GM23338 (cell line): Measurements from ENCODE around the gene TMEM143. TPM values are rescaled to one million over a fixed set of nuclear protein-coding genes. Genes with fewer than 3 reads are reported as not detected.

Experiments
- ATAC-seq: fragments of 200-7000 bp; cut with Tn5 transposase; 3 replicates; pipeline ENCODE4 v1.9.1; 2020
- DNase-seq: peaks from one replicate; pipeline ENCODE4 v3.0.0-alpha.2; 2015; ENCODE audit warnings: low spot score
- H2AFZ ChIP-seq: fragments of 200-600 bp; sonication (generic); 2 replicates; pipeline ENCODE4 v1.8.0; 2016; ENCODE audit warnings: antibody characterized with exemption, mild to moderate bottlenecking, moderate library complexity
- H3F3A ChIP-seq: fragments of 200-600 bp; sonication (generic); replicated peaks from 2 replicates; pipeline ENCODE4 v1.8.0; 2017; ENCODE audit warnings: antibody characterized with exemption, mixed run types, low read depth
- H3K27ac ChIP-seq: fragments of 200-600 bp; sonication (generic); 2 replicates; pipeline ENCODE4 v1.6.1; 2016; ENCODE audit warnings: low read depth
- H3K27me3 ChIP-seq: fragments of 200-600 bp; sonication (generic); 2 replicates; pipeline ENCODE4 v1.8.0; 2016; ENCODE audit warnings: mild to moderate bottlenecking, mixed run types, moderate library complexity; ENCODE audit not compliant: insufficient read depth
- H3K36me3 ChIP-seq: fragments of 200-600 bp; sonication (generic); 2 replicates; pipeline ENCODE4 v1.8.0; 2016; ENCODE audit warnings: mild to moderate bottlenecking; ENCODE audit not compliant: insufficient read depth
- H3K4me1 ChIP-seq: fragments of 200-600 bp; sonication (generic); 2 replicates; pipeline ENCODE4 v1.8.0; 2016; ENCODE audit warnings: mild to moderate bottlenecking, moderate library complexity; ENCODE audit not compliant: insufficient read depth
- H3K4me2 ChIP-seq: fragments of 200-600 bp; sonication (generic); 2 replicates; pipeline ENCODE4 v1.7.1; 2017; ENCODE audit warnings: mixed run types
- H3K4me3 ChIP-seq: fragments of 200-600 bp; sonication (generic); 2 replicates; pipeline ENCODE4 v1.6.1; 2016; ENCODE audit warnings: mixed run types
- H3K79me2 ChIP-seq: fragments of 200-600 bp; sonication (generic); replicated peaks from 2 replicates; pipeline ENCODE4 v1.8.0; 2017; ENCODE audit warnings: mild to moderate bottlenecking; ENCODE audit not compliant: insufficient read depth
- H3K9me2 ChIP-seq: fragments of 200-600 bp; sonication (generic); 2 replicates; pipeline ENCODE4 v1.8.0; 2017; ENCODE audit not compliant: insufficient read depth
- H4K20me1 ChIP-seq: fragments of 200-600 bp; sonication (generic); replicated peaks from 2 replicates; pipeline ENCODE4 v1.8.0; 2017; ENCODE audit warnings: mild to moderate bottlenecking; ENCODE audit not compliant: insufficient read depth
- H3K27ac Mint-ChIP-seq: 2 replicates; pipeline ENCODE4 v1.8.0; 2020; ENCODE audit warnings: inconsistent platforms, mild to moderate bottlenecking, moderate library complexity, mixed read lengths
- H3K27me3 Mint-ChIP-seq: 3 replicates; pipeline ENCODE4 v1.8.0; 2022; ENCODE audit warnings: low read depth, mild to moderate bottlenecking, moderate library complexity, mixed read lengths, inconsistent platforms; ENCODE audit not compliant: insufficient read depth, poor library complexity
- H3K36me3 Mint-ChIP-seq: 3 replicates; pipeline ENCODE4 v1.8.0; 2021; ENCODE audit warnings: low read depth, mild to moderate bottlenecking, inconsistent platforms, moderate library complexity, mixed read lengths
- H3K4me1 Mint-ChIP-seq: 3 replicates; pipeline ENCODE4 v1.8.0; 2020; ENCODE audit warnings: mild to moderate bottlenecking, inconsistent platforms, mixed read lengths
- H3K4me3 Mint-ChIP-seq: 3 replicates; pipeline ENCODE4 v1.8.0; 2021; ENCODE audit warnings: moderate library complexity, mild to moderate bottlenecking, inconsistent platforms, mixed read lengths
- H3K9me3 Mint-ChIP-seq: 3 replicates; pipeline ENCODE4 v1.8.0; 2020; ENCODE audit warnings: moderate library complexity, mild to moderate bottlenecking, inconsistent platforms, mixed read lengths
- CREB1 ChIP-seq: fragments of 250-450 bp; sonication (Bioruptor Pico); IDR thresholded peaks from 2 replicates; pipeline ENCODE4 v1.5.0; 2020; ENCODE audit warnings: low read depth, mild to moderate bottlenecking, moderate library complexity
- ETS1 ChIP-seq: IDR thresholded peaks from 2 replicates; pipeline ENCODE4 v1.6.1; 2016; ENCODE audit warnings: antibody characterized with exemption
- EZH2 ChIP-seq: fragments of 200-600 bp; sonication (generic); IDR thresholded peaks from one replicate; pipeline ENCODE4 v1.8.0; 2017; ENCODE audit warnings: antibody characterized with exemption, mild to moderate bottlenecking, low read depth; ENCODE audit not compliant: unreplicated experiment
- EZH2phosphoT487 ChIP-seq: fragments of 200-600 bp; sonication (generic); IDR thresholded peaks from one replicate; pipeline ENCODE4 v1.8.1; 2018; ENCODE audit warnings: antibody characterized with exemption; ENCODE audit not compliant: unreplicated experiment
- JUNB ChIP-seq: IDR thresholded peaks from one replicate; pipeline ENCODE4 v1.6.1; 2016; ENCODE audit warnings: antibody characterized with exemption; ENCODE audit not compliant: unreplicated experiment
- NANOG ChIP-seq: IDR thresholded peaks from 2 replicates; pipeline ENCODE4 v1.6.1; 2016; ENCODE audit warnings: antibody characterized with exemption, borderline replicate concordance
- POLR2AphosphoS5 ChIP-seq: IDR thresholded peaks from 2 replicates; pipeline ENCODE4 v1.6.1; 2016; ENCODE audit warnings: antibody characterized with exemption, low read depth
- REST ChIP-seq: IDR thresholded peaks from one replicate; pipeline ENCODE4 v1.6.1; 2018; ENCODE audit warnings: antibody characterized with exemption; ENCODE audit not compliant: unreplicated experiment
- STAT1 ChIP-seq: IDR thresholded peaks from one replicate; pipeline ENCODE4 v1.6.1; 2016; ENCODE audit warnings: antibody characterized with exemption; ENCODE audit not compliant: unreplicated experiment
- ZNF114 ChIP-seq: fragments of 250-450 bp; sonication (Bioruptor Pico); IDR thresholded peaks from 2 replicates; pipeline ENCODE4 v1.5.0; 2020; ENCODE audit warnings: mild to moderate bottlenecking, moderate library complexity
- ZNF331 ChIP-seq: fragments of 250-450 bp; sonication (Bioruptor Pico); IDR thresholded peaks from 2 replicates; pipeline ENCODE4 v1.5.0; 2020; ENCODE audit warnings: low read depth, mild to moderate bottlenecking, moderate library complexity
- ZNF462 ChIP-seq: fragments of 250-450 bp; sonication (Bioruptor Pico); IDR thresholded peaks from 2 replicates; pipeline ENCODE4 v1.5.0; 2020; ENCODE audit warnings: mild to moderate bottlenecking, moderate library complexity
- polyA plus RNA-seq: library from polyadenylated mRNA; unstranded; fragments of >200 nt; fragmentation: Nextera tagmentation; extraction: Ambion mirVana; gene quantifications from 2 replicates; pipeline ENCODE4 v1.2.1, GENCODE V29; 2016
- total RNA-seq: library from RNA; depleted of rRNA; stranded (reverse); fragments of >200 nt; shearing (Covaris generic); gene quantifications from 2 replicates; pipeline ENCODE4 v1.2.3, GENCODE V29; 2014
- TF ChIP-seq, protein P1 (sequence below), 2 experiments: fragments of 200-600 bp in 1 of 2; sonication (generic) in 1 of 2; conservative IDR thresholded peaks; 2 replicates each; pipeline versions ENCODE4 v1.5.1 to v1.6.1; 2016 to 2017; ENCODE audit warnings: antibody characterized with exemption in 2 of 2, low read depth in 2 of 2, mild to moderate bottlenecking in 2 of 2, moderate library complexity in 1 of 2

Gene TMEM143
- total and polyA plus RNA-seq, 2 experiments from 2014 or later, result 12.8 to 15.0 TPM

DNA sequence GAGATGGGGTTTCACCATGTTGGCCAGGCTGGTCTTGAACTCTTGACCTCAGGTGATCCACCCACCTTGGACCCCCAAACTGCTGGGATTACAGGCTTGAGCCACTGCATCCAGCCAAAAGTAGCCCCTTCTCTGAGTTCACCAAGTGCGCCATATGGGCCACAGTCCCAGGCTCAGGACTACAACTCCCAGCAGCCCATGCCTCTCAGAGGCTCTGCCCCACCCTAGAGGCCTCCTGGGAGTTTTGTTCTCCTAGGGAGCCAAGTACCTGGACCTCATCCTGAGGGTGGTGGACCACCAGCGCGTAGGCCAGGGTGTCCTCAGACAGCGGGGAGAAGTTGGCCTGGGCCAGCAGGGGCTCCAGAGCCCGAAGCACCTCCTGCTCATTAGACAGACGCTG is 18.8 kb downstream of the TMEM143 start:
- no peak overlapping the region for H3K4me3 ChIP-seq
- Mint-ChIP-seq H3K4me3 (no peak overlapping the region), H3K27ac (no peak overlapping the region), H3K36me3 (no peaks in the 10 kb centered on the region), H3K4me1 (no peaks in the 10 kb centered on the region; the same call in 2 of the 3 replicates), H3K27me3 (peaks cover 6% of the 10 kb centered on the region), H3K9me3 (no peaks in the 10 kb centered on the region; the same call in 2 of the 3 replicates)
- TF ChIP-seq NANOG, result no peak
- TF ChIP-seq ZNF331 (CRISPR knock-in tag), result no peak
- no peak for TF ChIP-seq ZNF114
- TF ChIP-seq JUNB, result no peak
- no peak for TF ChIP-seq EZH2phosphoT487
- TF ChIP-seq ETS1, result no peak
- TF ChIP-seq REST, result no peak
- no peak for TF ChIP-seq POLR2AphosphoS5
- no peak for TF ChIP-seq EZH2
- TF ChIP-seq, protein P1, sequence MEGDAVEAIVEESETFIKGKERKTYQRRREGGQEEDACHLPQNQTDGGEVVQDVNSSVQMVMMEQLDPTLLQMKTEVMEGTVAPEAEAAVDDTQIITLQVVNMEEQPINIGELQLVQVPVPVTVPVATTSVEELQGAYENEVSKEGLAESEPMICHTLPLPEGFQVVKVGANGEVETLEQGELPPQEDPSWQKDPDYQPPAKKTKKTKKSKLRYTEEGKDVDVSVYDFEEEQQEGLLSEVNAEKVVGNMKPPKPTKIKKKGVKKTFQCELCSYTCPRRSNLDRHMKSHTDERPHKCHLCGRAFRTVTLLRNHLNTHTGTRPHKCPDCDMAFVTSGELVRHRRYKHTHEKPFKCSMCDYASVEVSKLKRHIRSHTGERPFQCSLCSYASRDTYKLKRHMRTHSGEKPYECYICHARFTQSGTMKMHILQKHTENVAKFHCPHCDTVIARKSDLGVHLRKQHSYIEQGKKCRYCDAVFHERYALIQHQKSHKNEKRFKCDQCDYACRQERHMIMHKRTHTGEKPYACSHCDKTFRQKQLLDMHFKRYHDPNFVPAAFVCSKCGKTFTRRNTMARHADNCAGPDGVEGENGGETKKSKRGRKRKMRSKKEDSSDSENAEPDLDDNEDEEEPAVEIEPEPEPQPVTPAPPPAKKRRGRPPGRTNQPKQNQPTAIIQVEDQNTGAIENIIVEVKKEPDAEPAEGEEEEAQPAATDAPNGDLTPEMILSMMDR (conservative IDR thresholded peaks at IDR 0.05; ENCODE audit: low read depth in 2 of 2), result no peak
- no peak for TF ChIP-seq CREB1 (CRISPR knock-in tag)
- no peak for TF ChIP-seq ZNF462 (CRISPR knock-in tag)
- no peak for TF ChIP-seq STAT1
- H3K4me2 ChIP-seq, result no peak overlapping the region
- H3K9me2 ChIP-seq, result no peaks in the 10 kb centered on the region
- no peaks in the 10 kb centered on the region; the same call in 1 of the 2 replicates for H3K4me1 ChIP-seq
- no peaks in the 10 kb centered on the region for H3K27me3 ChIP-seq
- H4K20me1 ChIP-seq, result no peaks in the 10 kb centered on the region
- H2AFZ ChIP-seq, result no peak overlapping the region
- H3K27ac ChIP-seq, result no peak overlapping the region
- H3F3A ChIP-seq, result no peaks in the 10 kb centered on the region
- H3K36me3 ChIP-seq, result no peaks in the 10 kb centered on the region
- H3K79me2 ChIP-seq, result no peaks in the 10 kb centered on the region
- DNase-seq (peak; percentile 70), ATAC-seq (peak; percentile 89)
